NOMO-1 (cell line): Measurements from ENCODE around the gene CSNK2B.

Experiments
- DNase-seq, 2 experiments: peaks; one replicate each; lab custom pipeline; 2025; ENCODE audit not compliant: unreplicated experiment in 2 of 2; lab: John Stamatoyannopoulos, UW

The CSNK2B gene

GRCh38 chr6:31660381-31661261 is 5.3 kb upstream of the CSNK2B start, which contains the start of gene C6orf47:
C6orf47 (minus strand) TSS chr6:31660778; CDS start chr6:31659947, 831 bp downstream.
- DNase-seq, result peak; percentile 59 to 66

- DNase-seq, result no peak
Measured at GRCh38 chr6:31661262-31662123, 4.4 kb upstream of the CSNK2B start.

GRCh38 chr6:31662124-31662723 is 3.7 kb upstream of the CSNK2B start:
- DNase-seq, result no peak

- peak in 1 of 2 experiments; percentile 15 for DNase-seq
Measured at GRCh38 chr6:31663126-31663960, 2.5 kb upstream of the CSNK2B start.

- no peak for DNase-seq
Measured at GRCh38 chr6:31663961-31664789, 1.7 kb upstream of the CSNK2B start.

- peak; percentile 77 to 93 for DNase-seq
Measured at GRCh38 chr6:31664790-31665500, 935 bp upstream of the CSNK2B start, which contains the start of gene GPANK1. GPANK1 (minus strand) TSS chr6:31664997; CDS start chr6:31664478, 519 bp downstream.

- DNase-seq, result no peak
Measured at GRCh38 chr6:31666337-31666965, 571 bp downstream of the CSNK2B start.

GRCh38 chr6:31669676-31670075 is 3.8 kb downstream of the CSNK2B start, which contains the start of gene LY6G5B:
LY6G5B (plus strand) TSS chr6:31669976; CDS start chr6:31670951, 975 bp downstream.
- DNase-seq, result no peak

GRCh38 chr6:31676322-31676903 is 10.5 kb downstream of the CSNK2B start:
- peak in 1 of 2 experiments; percentile 50 for DNase-seq

GRCh38 chr6:31676904-31677303 is 11.0 kb downstream of the CSNK2B start:
- no peak for DNase-seq

- no peak for DNase-seq
Measured at GRCh38 chr6:31677955-31678354, 12.1 kb downstream of the CSNK2B start.

GRCh38 chr6:31680226-31681134 is 14.6 kb downstream of the CSNK2B start, which contains the start of gene LY6G5C:
LY6G5C (minus strand) TSS chr6:31681067; CDS start chr6:31680373, 694 bp downstream.
- DNase-seq, result peak; percentile 64 to 76

- DNase-seq, result no peak
Measured at GRCh38 chr6:31681135-31681671, 15.3 kb downstream of the CSNK2B start.

- DNase-seq, result no peak
Measured at GRCh38 chr6:31683591-31683990, 17.7 kb downstream of the CSNK2B start.

GRCh38 chr6:31686483-31686882 is 20.6 kb downstream of the CSNK2B start:
- no peak for DNase-seq

- DNase-seq, result no peak
Measured at GRCh38 chr6:31687321-31687720, 21.4 kb downstream of the CSNK2B start.
